Gastroesophageal sphincter (tissue), 4 donors: ENCODE data around the gene ELL. TPM values are rescaled to one million over a fixed set of nuclear protein-coding genes. Genes with fewer than 3 reads are reported as not detected.
A peak's percentile ranks its signal among the peaks of the same experiment; 100 is the strongest.

Source experiments
- ATAC-seq: fragments of 150-250 bp; one replicate; pipeline ENCODE4 v1.9.1; 2016; ENCODE audit warnings: mild to moderate bottlenecking, moderate library complexity
- H3K27ac ChIP-seq, 4 donors: fragments of 200-600 bp; sonication (generic) in 3 of 4; 1 replicate in 3 of 4; 2 replicates in 1 of 4; pipeline ENCODE4 v1.5.1; 2016 to 2019
- H3K27me3 ChIP-seq: fragments of 200-600 bp; sonication (generic); one replicate; pipeline ENCODE4 v1.5.1; 2019
- H3K36me3 ChIP-seq, 2 donors: fragments of 200-600 bp; sonication (generic); one replicate each; pipeline ENCODE4 v1.5.1; 2019; ENCODE audit warnings: control low read depth in 1 of 2
- H3K4me1 ChIP-seq, 3 donors: fragments of 200-600 bp; sonication (generic); 1 replicate in 2 of 3; 2 replicates in 1 of 3; pipeline ENCODE4 v1.5.1; 2016 to 2019; ENCODE audit warnings: control low read depth in 2 of 3
- H3K4me3 ChIP-seq, 2 donors: fragments of 200-600 bp; sonication (generic); one replicate each; pipeline ENCODE4 v1.5.1; 2019; ENCODE audit warnings: mild to moderate bottlenecking in 1 of 2, moderate library complexity in 1 of 2
- H3K9me3 ChIP-seq, 3 donors: fragments of 200-600 bp; sonication (generic); one replicate each; pipeline ENCODE4 v1.5.1; 2017 to 2019; ENCODE audit warnings: control low read depth in 2 of 3
- EP300 ChIP-seq: sonication (generic); formaldehyde crosslinking; IDR thresholded peaks from one replicate; pipeline ENCODE4 v1.6.1; 2017; ENCODE audit warnings: antibody characterized with exemption, mild to moderate bottlenecking
- POLR2A ChIP-seq, 2 donors: fragments of 450-650 bp; IDR thresholded peaks; one replicate each; pipeline ENCODE4 v1.6.1; 2017; ENCODE audit warnings: antibody characterized with exemption in 2 of 2, mild to moderate bottlenecking in 2 of 2, moderate library complexity in 1 of 2
- POLR2AphosphoS5 ChIP-seq: sonication (generic); formaldehyde crosslinking; IDR thresholded peaks from one replicate; pipeline ENCODE4 v1.6.1; 2017; ENCODE audit warnings: antibody characterized with exemption
- WGBS, 2 donors: methylation state at CpG; one replicate each; pipeline ENCODE4 v1.1.5; 2018; ENCODE audit warnings: low coverage in 1 of 2; 5-methylcytosine and 5-hydroxymethylcytosine counted together
- total RNA-seq, 4 donors: library from RNA; depleted of rRNA; stranded (reverse); fragments of >200 nt; gene quantifications; one replicate each; pipeline ENCODE4 v1.1.0, GENCODE V29; 2016
- TF ChIP-seq, protein P1 (sequence below), 4 experiments: fragments of 200-600 bp in 2 of 4; fragments of 450-650 bp in 2 of 4; sonication (generic) in 1 of 4; IDR thresholded peaks; one replicate each; pipeline ENCODE4 v1.5.1; 2017 to 2019; ENCODE audit warnings: antibody characterized with exemption in 4 of 4, mild to moderate bottlenecking in 2 of 4, moderate library complexity in 2 of 4

Gene ELL
- total RNA-seq, 4 donors from 2014 or later = 12.5 to 19.0 (median 14.7) TPM

DNA sequence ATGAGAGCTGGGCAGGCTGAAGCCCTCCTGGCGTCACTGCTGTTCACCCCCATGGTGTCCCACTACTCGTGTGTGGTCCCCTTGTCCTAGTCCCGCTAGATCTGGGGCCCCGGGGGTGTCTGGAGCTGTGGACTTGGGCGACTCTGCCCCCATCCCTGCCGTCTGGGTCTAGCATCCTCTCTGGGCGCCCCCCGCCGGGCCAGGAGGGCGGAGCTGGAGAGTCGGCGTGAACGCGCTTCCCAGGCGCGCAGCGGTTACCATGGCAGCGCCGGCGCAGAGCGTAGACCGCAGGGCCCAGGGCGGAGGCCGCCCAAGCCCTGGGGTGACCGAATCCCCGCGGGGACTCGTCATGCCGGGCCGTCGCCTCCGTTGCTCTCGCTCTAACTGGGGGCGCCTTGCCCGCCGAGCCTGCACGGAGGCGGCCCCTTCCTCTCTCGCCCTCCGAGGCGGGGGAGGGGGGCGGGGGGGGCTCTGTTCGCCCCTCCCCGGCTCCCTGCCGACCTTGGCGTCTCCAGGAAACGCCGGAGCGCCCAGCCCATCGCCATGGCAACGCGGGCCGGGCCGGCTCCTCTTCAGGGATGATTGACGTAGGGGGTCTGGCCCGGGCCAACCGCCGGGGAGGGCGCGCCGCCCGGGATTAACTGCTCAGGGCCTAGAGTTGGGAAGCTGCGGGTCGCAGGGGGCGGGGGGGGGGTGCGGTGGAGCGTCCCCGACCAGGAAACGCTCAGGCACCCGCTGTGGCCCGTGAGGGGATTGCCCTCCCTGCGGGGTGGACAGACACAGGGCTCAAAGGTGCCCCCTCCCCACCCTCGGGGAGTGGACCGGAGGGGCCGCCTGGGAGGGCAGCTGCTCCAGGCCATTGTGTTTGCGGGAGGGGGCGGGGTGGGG is 92.8 kb downstream of the ELL start:
- no peaks in the 10 kb centered on the region for H3K9me3 ChIP-seq
- peak; percentile 72 for ATAC-seq
- peak overlapping the region; percentile 0 to 85 (median 82) for H3K27ac ChIP-seq
- peak overlapping the region; percentile 28 to 60 for H3K4me3 ChIP-seq
- H3K36me3 ChIP-seq = peaks cover 0 to 13% of the 10 kb centered on the region in 2 donors
- no peaks in the 10 kb centered on the region for H3K27me3 ChIP-seq
- no CpG with 5 or more reads among the region's 77 CpGs for WGBS, 2 donors
- peaks cover 0 to 98% (median 47%) of the 10 kb centered on the region in 3 donors for H3K4me1 ChIP-seq
- TF ChIP-seq POLR2A (IDR thresholded peaks at IDR 0.05) (no peak), EP300 (no peak), POLR2AphosphoS5 (no peak)
- TF ChIP-seq, protein P1, sequence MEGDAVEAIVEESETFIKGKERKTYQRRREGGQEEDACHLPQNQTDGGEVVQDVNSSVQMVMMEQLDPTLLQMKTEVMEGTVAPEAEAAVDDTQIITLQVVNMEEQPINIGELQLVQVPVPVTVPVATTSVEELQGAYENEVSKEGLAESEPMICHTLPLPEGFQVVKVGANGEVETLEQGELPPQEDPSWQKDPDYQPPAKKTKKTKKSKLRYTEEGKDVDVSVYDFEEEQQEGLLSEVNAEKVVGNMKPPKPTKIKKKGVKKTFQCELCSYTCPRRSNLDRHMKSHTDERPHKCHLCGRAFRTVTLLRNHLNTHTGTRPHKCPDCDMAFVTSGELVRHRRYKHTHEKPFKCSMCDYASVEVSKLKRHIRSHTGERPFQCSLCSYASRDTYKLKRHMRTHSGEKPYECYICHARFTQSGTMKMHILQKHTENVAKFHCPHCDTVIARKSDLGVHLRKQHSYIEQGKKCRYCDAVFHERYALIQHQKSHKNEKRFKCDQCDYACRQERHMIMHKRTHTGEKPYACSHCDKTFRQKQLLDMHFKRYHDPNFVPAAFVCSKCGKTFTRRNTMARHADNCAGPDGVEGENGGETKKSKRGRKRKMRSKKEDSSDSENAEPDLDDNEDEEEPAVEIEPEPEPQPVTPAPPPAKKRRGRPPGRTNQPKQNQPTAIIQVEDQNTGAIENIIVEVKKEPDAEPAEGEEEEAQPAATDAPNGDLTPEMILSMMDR (IDR thresholded peaks at IDR 0.05) = peak in 1 of 4 experiments; percentile 8

DNA sequence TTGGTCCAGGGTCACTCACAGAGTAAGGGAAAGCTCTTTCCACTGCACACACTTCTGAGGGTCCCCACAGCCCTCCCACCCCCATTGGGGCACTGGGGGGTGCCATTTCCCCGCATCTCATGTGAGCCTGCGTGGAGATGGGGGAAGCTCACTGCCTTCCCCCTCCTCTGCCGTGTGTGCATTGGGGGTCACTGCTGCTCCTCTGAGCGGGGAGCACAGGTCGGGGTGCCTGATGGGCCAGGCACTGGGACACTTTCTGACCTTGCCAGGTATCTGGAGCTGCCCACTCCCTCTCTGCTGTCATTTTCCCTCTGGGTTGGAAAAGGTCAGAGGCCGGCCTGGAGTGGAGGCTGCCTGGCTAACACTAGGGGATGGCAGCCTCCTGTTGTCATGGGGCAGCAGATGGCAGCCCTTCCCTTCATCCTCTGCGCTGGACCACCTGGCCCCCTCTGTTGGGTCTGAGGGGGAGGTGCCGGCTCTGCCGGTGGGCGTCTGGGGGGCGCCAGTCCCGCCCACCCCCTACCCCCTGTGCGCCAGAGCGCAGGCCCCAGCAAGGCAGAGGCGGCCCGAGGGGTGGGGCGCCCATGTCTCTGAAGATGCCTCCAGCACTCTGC is 93.6 kb downstream of the ELL start:
- no CpG with 5 or more reads among the region's 17 CpGs for WGBS, 2 donors
- H3K27ac ChIP-seq = peak overlapping the region in 3 of 4 donors; percentile 79 to 85 (median 84)
- ATAC-seq = no peak
- H3K27me3 ChIP-seq = no peaks in the 10 kb centered on the region
- peak overlapping the region in 1 of 2 donors; percentile 60 for H3K4me3 ChIP-seq
- no peaks in the 10 kb centered on the region for H3K9me3 ChIP-seq
- peaks cover 0 to 98% (median 50%) of the 10 kb centered on the region in 3 donors for H3K4me1 ChIP-seq
- peaks cover 0 to 13% of the 10 kb centered on the region in 2 donors for H3K36me3 ChIP-seq
- TF ChIP-seq POLR2A (IDR thresholded peaks at IDR 0.05) (no peak), EP300 (no peak), POLR2AphosphoS5 (no peak)
- TF ChIP-seq, protein P1 (IDR thresholded peaks at IDR 0.05) = no peak

DNA sequence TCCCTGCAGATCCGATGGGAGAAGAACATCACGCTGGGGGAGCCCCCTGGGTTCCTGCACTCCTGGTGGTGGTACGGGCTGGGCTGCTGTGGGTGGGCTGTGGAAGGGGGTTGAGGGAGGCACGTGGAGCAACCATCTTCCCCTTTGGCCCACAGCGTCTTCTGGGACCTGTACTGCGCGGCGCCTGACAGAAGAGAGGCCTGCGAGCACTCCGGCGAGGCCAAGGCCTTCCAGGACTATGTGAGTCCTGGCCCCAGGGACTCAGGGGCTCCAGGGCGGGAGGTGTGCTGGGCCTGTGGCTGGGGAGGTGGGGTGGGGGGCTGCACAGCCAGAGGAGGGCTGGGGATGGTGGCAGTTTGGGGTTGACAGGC is 94.1 kb downstream of the ELL start:
- H3K27me3 ChIP-seq = no peaks in the 10 kb centered on the region
- TF ChIP-seq POLR2A (IDR thresholded peaks at IDR 0.05) (no peak), POLR2AphosphoS5 (no peak), EP300 (no peak)
- TF ChIP-seq, protein P1 (IDR thresholded peaks at IDR 0.05) = no peak
- peaks cover 0 to 98% (median 47%) of the 10 kb centered on the region in 3 donors for H3K4me1 ChIP-seq
- H3K27ac ChIP-seq = peak overlapping the region in 3 of 4 donors; percentile 84 to 86 (median 85)
- H3K4me3 ChIP-seq = no peak overlapping the region
- H3K9me3 ChIP-seq = no peaks in the 10 kb centered on the region
- no CpG with 5 or more reads among the region's 12 CpGs for WGBS, 2 donors
- H3K36me3 ChIP-seq = peaks cover 0 to 13% of the 10 kb centered on the region in 2 donors
- ATAC-seq = no peak

DNA sequence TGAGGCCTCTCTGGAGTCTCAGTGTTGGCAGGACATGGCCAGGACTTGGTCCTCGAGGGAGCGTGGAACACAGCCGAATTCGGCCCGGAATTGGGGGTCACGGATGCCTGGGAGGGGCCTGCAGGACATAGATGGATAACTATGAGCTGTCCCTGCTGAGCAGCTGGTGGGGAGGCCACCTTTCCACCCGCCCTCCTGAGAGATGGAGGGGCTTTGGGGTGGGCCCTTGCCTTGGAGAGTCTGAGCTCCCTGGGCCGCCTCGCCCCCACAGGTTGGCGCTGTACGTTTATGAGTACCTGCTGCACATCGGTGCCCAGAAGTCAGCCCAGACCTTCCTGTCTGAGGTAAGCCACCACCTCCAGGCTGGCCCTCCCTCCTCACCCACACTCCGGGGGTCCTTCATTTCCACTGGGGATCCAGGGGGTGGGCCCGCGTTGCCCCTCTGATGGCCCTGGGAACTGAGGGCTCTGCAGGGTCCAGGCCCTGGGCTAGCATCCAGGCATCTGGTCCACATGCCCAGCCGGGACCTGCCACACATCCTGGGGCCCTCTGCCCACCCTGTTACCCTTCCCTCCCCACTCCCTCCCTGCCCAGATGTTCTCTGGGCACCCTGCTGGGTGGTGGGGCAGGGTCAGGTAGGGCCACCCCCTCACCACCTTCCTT is 94.7 kb downstream of the ELL start:
- TF ChIP-seq EP300 = no peak
- no peak for TF ChIP-seq POLR2A (IDR thresholded peaks at IDR 0.05)
- TF ChIP-seq, protein P1 (IDR thresholded peaks at IDR 0.05) = no peak
- TF ChIP-seq POLR2AphosphoS5 = no peak
- WGBS, 2 donors = no CpG with 5 or more reads among the region's 16 CpGs
- ATAC-seq = no peak
- peak overlapping the region in 3 of 4 donors; percentile 84 to 86 (median 85) for H3K27ac ChIP-seq
- H3K27me3 ChIP-seq = no peaks in the 10 kb centered on the region
- H3K36me3 ChIP-seq = peaks cover 0 to 13% of the 10 kb centered on the region in 2 donors
- no peaks in the 10 kb centered on the region for H3K9me3 ChIP-seq
- no peak overlapping the region for H3K4me3 ChIP-seq
- H3K4me1 ChIP-seq = peaks cover 0 to 98% (median 51%) of the 10 kb centered on the region in 3 donors
